GM12874 (cell line): ENCODE measurements around the gene MRPS18B.

Source experiments
- CTCF ChIP-seq: IDR thresholded peaks from 2 replicates; pipeline ENCODE4 v1.5.1; 2011; ENCODE audit warnings: low read depth, mild to moderate bottlenecking, control low read depth, low read length, moderate library complexity; ENCODE audit not compliant: insufficient read depth

MRPS18B gene

GRCh38 chr6:30603961-30604360 is 13.7 kb upstream of the MRPS18B start:
- no peak for TF ChIP-seq CTCF

- TF ChIP-seq CTCF = no peak
Measured at GRCh38 chr6:30610065-30610464, 7.6 kb upstream of the MRPS18B start.

GRCh38 chr6:30611150-30611855 is 6.3 kb upstream of the MRPS18B start:
- TF ChIP-seq CTCF = no peak

- TF ChIP-seq CTCF = no peak
Measured at GRCh38 chr6:30611856-30612194, 5.8 kb upstream of the MRPS18B start.

- TF ChIP-seq CTCF = no peak
Measured at GRCh38 chr6:30612213-30612612, 5.4 kb upstream of the MRPS18B start.

GRCh38 chr6:30612687-30613248 is 4.9 kb upstream of the MRPS18B start:
- TF ChIP-seq CTCF = no peak

GRCh38 chr6:30613251-30614043 is 4.2 kb upstream of the MRPS18B start:
- no peak for TF ChIP-seq CTCF
